ENCODE measurements around the gene GNG7.
"Not testable (repeated sequence)": the region's sequence is repeated elsewhere in the genome, so short reads cannot be mapped to it uniquely, and the experiment has no call there.

Gene GNG7

GRCh38 chr19:2547033-2547680, 155.3 kb downstream of the GNG7 start:
- DNase-seq = no peak

- no peak for DNase-seq
Observed at GRCh38 chr19:2546128-2547032, 156.1 kb downstream of the GNG7 start.

- not testable (repeated sequence) for DNase-seq
Observed at GRCh38 chr19:2545416-2546127, 156.9 kb downstream of the GNG7 start.

GRCh38 chr19:2544576-2545415, 157.7 kb downstream of the GNG7 start:
- no peak for DNase-seq

- DNase-seq = peak; percentile 34
Observed at GRCh38 chr19:2543463-2544442, 158.7 kb downstream of the GNG7 start.

- DNase-seq = not testable (repeated sequence)
Observed at GRCh38 chr19:2543072-2543462, 159.4 kb downstream of the GNG7 start.

GRCh38 chr19:2542341-2543069, 160.0 kb downstream of the GNG7 start:
- DNase-seq = no peak

GRCh38 chr19:2540646-2541454, 161.6 kb downstream of the GNG7 start:
- no peak for DNase-seq

GRCh38 chr19:2540251-2540645, 162.2 kb downstream of the GNG7 start:
- DNase-seq = no peak

- DNase-seq = no peak
Observed at GRCh38 chr19:2538096-2538757, 164.3 kb downstream of the GNG7 start.

GRCh38 chr19:2537584-2537983, 164.9 kb downstream of the GNG7 start:
- not testable (repeated sequence) for DNase-seq

- DNase-seq = no peak
Observed at GRCh38 chr19:2536461-2536860, 166.0 kb downstream of the GNG7 start.

GRCh38 chr19:2534423-2535013, 168.0 kb downstream of the GNG7 start:
- DNase-seq = no peak

- no peak for DNase-seq
Observed at GRCh38 chr19:2533686-2534422, 168.6 kb downstream of the GNG7 start.

GRCh38 chr19:2533072-2533425, 169.4 kb downstream of the GNG7 start:
- DNase-seq = no peak

- DNase-seq = no peak
Observed at GRCh38 chr19:2532252-2533071, 170.0 kb downstream of the GNG7 start.

GRCh38 chr19:2529942-2530341, 172.6 kb downstream of the GNG7 start:
- not testable (repeated sequence) for DNase-seq

Measured in central memory CD4-positive, alpha-beta T cell (primary cell).